Heart left ventricle (tissue), 13 donors: ENCODE results near the gene SNAPC2.

Source experiments
- CTCF ChIP-seq, 12 donors: fragments of 200-600 bp; sonication (generic) in 4 of 12; IDR thresholded peaks; one replicate each; pipeline versions ENCODE4 v1.5.0 to v1.8.0; 2018 to 2022; ENCODE audit warnings: antibody characterized with exemption in 12 of 12, mild to moderate bottlenecking in 5 of 12
- POLR2A ChIP-seq, 2 donors: fragments of 450-650 bp; IDR thresholded peaks; one replicate each; pipeline ENCODE4 v1.6.1; 2017; ENCODE audit warnings: antibody characterized with exemption in 2 of 2, mild to moderate bottlenecking in 2 of 2, moderate library complexity in 2 of 2
- donor health status: ischemic (EF 13 %, LVEDD 7.1; RV severe dilation, severe dysfunction).
- donor health status: DM: no; HTN: yes; CAD: no.
- donor health status: DM: no; HTN: no; CAD: no.
- donor health status: ischemic (EF 25% LVEDD 6.9; RV normal size, moderate dysfunction).
- donor health status: ischemic (EF 25% LVEDD 5.7; RV mildly dilated, moderate dysfunction).
- donor health status: ischemic (EF 35%, LVEDD 5.7; RV mildly dilated, moderate dysfunction).
- donor health status: nonischemic (EF 11% LVEDD 7.7; RV severe dilation, severe dysfunction).
- donor health status: DM: yes; HTN: yes; CAD: no.
- donor health status: PGD.
- donor health status: ischemic (EF 29% LVEDD 5.4; RV normal size, mild dysfunction).
- donor health status: nonischemic (EF 23%, LVEDD 6.1; RV moderate dilation, normal function).

- no peak for TF ChIP-seq CTCF (IDR thresholded peaks at IDR 0.05)
- no peak for TF ChIP-seq POLR2A (IDR thresholded peaks at IDR 0.05)
Measured at GRCh38 chr19:7934766-7935165, 14.6 kb downstream of the SNAPC2 start.
